Psoas muscle (tissue), 8 donors: ENCODE data around the gene TMPRSS6. TPM values are rescaled to one million over a fixed set of nuclear protein-coding genes. Genes with fewer than 3 reads are reported as not detected.

ENCODE experiments used
- ATAC-seq, 4 donors: fragments of 200-7000 bp; cut with Tn5 transposase; one replicate each; pipeline ENCODE4 v1.9.1; 2020; ENCODE audit warnings: moderate library complexity in 3 of 4, mild to moderate bottlenecking in 2 of 4
- DNase-seq, 2 donors: peaks; one replicate each; pipeline ENCODE4 v3.0.0-alpha.2; 2020
- H3K27ac ChIP-seq: fragments of 200-600 bp; one replicate; pipeline ENCODE4 v1.8.0; 2022
- H3K27me3 ChIP-seq, 3 donors: fragments of 200-600 bp in 1 of 3; one replicate each; pipeline versions ENCODE4 v1.6.1 to v1.8.0; 2013 to 2022; ENCODE audit warnings: low read length in 2 of 3, mild to moderate bottlenecking in 2 of 3, moderate library complexity in 1 of 3; ENCODE audit not compliant: insufficient read depth in 3 of 3
- H3K36me3 ChIP-seq, 2 donors: fragments of 200-600 bp in 1 of 2; one replicate each; pipeline versions ENCODE4 v1.6.1 to v1.8.0; 2013 to 2022; ENCODE audit warnings: low read depth in 1 of 2, mild to moderate bottlenecking in 1 of 2, moderate library complexity in 1 of 2; ENCODE audit not compliant: insufficient read depth in 1 of 2
- H3K4me1 ChIP-seq: fragments of 200-600 bp; one replicate; pipeline ENCODE4 v1.8.0; 2022
- H3K4me3 ChIP-seq: fragments of 200-600 bp; one replicate; pipeline ENCODE4 v1.8.0; 2022; ENCODE audit warnings: mild to moderate bottlenecking
- H3K9me3 ChIP-seq: fragments of 200-600 bp; one replicate; pipeline ENCODE4 v1.8.0; 2022
- CTCF ChIP-seq: fragments of 200-600 bp; IDR thresholded peaks from one replicate; pipeline ENCODE4 v1.8.0; 2022; ENCODE audit warnings: antibody characterized with exemption
- WGBS, 3 donors: extraction: QIAGEN DNeasy Blood & Tissue Kit; methylation state at CpG; one replicate each; pipeline versions ENCODE4 v1.1.6 to v1.1.7; 2013; 5-methylcytosine and 5-hydroxymethylcytosine counted together
- intact Hi-C, 2 donors: fragments of 100-400 bp; cut with DNase I; formaldehyde crosslinking; loops; one replicate each; pipeline versions ENCODE4 v1.11.0 to v1.14.2; 2022
- long read RNA-seq, 2 donors: library from polyadenylated mRNA; unstranded; transcript quantifications; one replicate each; pipeline ENCODE4 v2.0.0, GENCODE V29; 2021
- polyA plus RNA-seq, 3 donors: library from polyadenylated mRNA; stranded (reverse); fragments of 200-250 nt; gene quantifications; one replicate each; pipeline ENCODE4 v1.2.3, GENCODE V29; 2013
- total RNA-seq, 4 donors: library from RNA; stranded (reverse); fragmentation: NEBNext Ultra II Directional in 2 of 4; extraction: Animal tissue kit (Norgen Biotek cat#: 25700) in 2 of 4; gene quantifications; one replicate each; pipeline versions ENCODE4 v1.2.1 to v1.2.4, GENCODE V29; 2021 to 2023
- donor health status: healthy with polysubstance abuse.
- donor health status: DM: no; HTN: no; CAD: no; lungs with moderate emphysema.
- donor health status: Bipolar disorder and iron deficiency.
- donor health status: healthy.
- donor health status: DM: yes; HTN: yes; CAD: no.
- donor health status: DM: no; HTN: no; CAD: no.
- donor health status: DM: no; HTN: no; CAD: no.
- donor health status: DM: yes; HTN: yes; CAD: no.

Gene TMPRSS6
- total RNA-seq (not detected), polyA plus RNA-seq (not detected)
- long read RNA-seq, donor 1: 0 reads
- long read RNA-seq, donor 2: 0 reads

GRCh38 chr22:37109242-37109917, at the start of gene TMPRSS6:
Gene TMPRSS6 (minus strand): TSS chr22:37109713. CDS start chr22:37103417, 6,296 bp downstream.
- H3K36me3 ChIP-seq: no peaks in the 10 kb centered on the region
- whole genome bisulfite sequencing, 3 donors: 74 to 81% (median 77%) methylated on average over 13 of the region's 13 CpGs
- no peak for ATAC-seq

GRCh38 chr22:37158963-37159290, 49.4 kb upstream of the TMPRSS6 start:
- H3K36me3 ChIP-seq: no peaks in the 10 kb centered on the region
- ATAC-seq (no peak), DNase-seq (no peak)
- H3K4me1 ChIP-seq: no peaks in the 10 kb centered on the region
- no peak for TF ChIP-seq CTCF
- no peak overlapping the region for H3K27ac ChIP-seq
- no peak overlapping the region for H3K4me3 ChIP-seq
- 81 to 88% (median 83%) methylated on average over 5 of the region's 5 CpGs for WGBS, 3 donors
- intact Hi-C loops: no loop called here
- H3K9me3 ChIP-seq: no peaks in the 10 kb centered on the region
- peaks cover 0 to 13% (median 5%) of the 10 kb centered on the region in 3 donors for H3K27me3 ChIP-seq

More at GRCh38 chr22:37109242-37109917, at the start of gene TMPRSS6:
- no peaks in the 10 kb centered on the region for H3K9me3 ChIP-seq
- no peak for TF ChIP-seq CTCF
- H3K4me1 ChIP-seq: no peaks in the 10 kb centered on the region
- intact Hi-C loops: no loop called here
- H3K27me3 ChIP-seq: peaks cover 0 to 65% (median 12%) of the 10 kb centered on the region in 3 donors
- H3K27ac ChIP-seq: no peak within 1 kb of the TSS
- no peak for DNase-seq
- H3K4me3 ChIP-seq: no peak within 1 kb of the TSS

- ATAC-seq: peak in 1 of 4 donors; percentile 47
- intact Hi-C loops: no loop called here
- 47 to 56% (median 50%) methylated on average over 13 of the region's 13 CpGs for WGBS, 3 donors
- Histone ChIP-seq H3K27ac (no peak overlapping the region), H3K4me1 (no peaks in the 10 kb centered on the region), H3K36me3 (no peaks in the 10 kb centered on the region), H3K4me3 (no peak overlapping the region), H3K9me3 (no peaks in the 10 kb centered on the region), H3K27me3 (peaks cover 0 to 11% (median 5%) of the 10 kb centered on the region in 3 donors)
- no peak for TF ChIP-seq CTCF
- no peak for DNase-seq
Measured at GRCh38 chr22:37157516-37158285, 48.2 kb upstream of the TMPRSS6 start.

GRCh38 chr22:37156686-37157435, 47.3 kb upstream of the TMPRSS6 start:
- no peaks in the 10 kb centered on the region for H3K36me3 ChIP-seq
- intact Hi-C loops: no loop called here
- no peaks in the 10 kb centered on the region for H3K4me1 ChIP-seq
- H3K4me3 ChIP-seq: no peak overlapping the region
- ATAC-seq (no peak), DNase-seq (no peak)
- H3K27me3 ChIP-seq: peaks cover 0 to 11% (median 5%) of the 10 kb centered on the region in 3 donors
- H3K9me3 ChIP-seq: no peaks in the 10 kb centered on the region
- WGBS, 3 donors: 66 to 76% (median 66%) methylated on average over 12 to 13 of the region's 13 CpGs
- TF ChIP-seq CTCF: no peak
- H3K27ac ChIP-seq: no peak overlapping the region
